HEK293 (cell line): ENCODE measurements around the gene SOX2.

Source experiments
- ZBTB49 ChIP-seq: fragments of 450-650 bp; formaldehyde crosslinking; IDR thresholded peaks from 2 replicates; pipeline ENCODE4 v1.5.1; 2016; ENCODE audit warnings: missing biosample characterization, missing genetic modification characterization, low read depth
- ZFP69B ChIP-seq: fragments of 450-650 bp; formaldehyde crosslinking; IDR thresholded peaks from 2 replicates; pipeline ENCODE4 v1.5.1; 2016; ENCODE audit warnings: missing biosample characterization, missing genetic modification characterization
- ZNF266 ChIP-seq: fragments of 450-650 bp; formaldehyde crosslinking; IDR thresholded peaks from 2 replicates; pipeline ENCODE4 v1.5.1; 2016; ENCODE audit warnings: missing biosample characterization, missing genetic modification characterization, low read depth
- TF ChIP-seq, protein P1 (sequence below): fragments of 450-650 bp; formaldehyde crosslinking; IDR thresholded peaks from 2 replicates; pipeline ENCODE4 v1.5.1; 2016; ENCODE audit warnings: missing biosample characterization, missing genetic modification characterization

- no peak for TF ChIP-seq ZBTB49 (tag by site-specific recombination)
- TF ChIP-seq, protein P1, sequence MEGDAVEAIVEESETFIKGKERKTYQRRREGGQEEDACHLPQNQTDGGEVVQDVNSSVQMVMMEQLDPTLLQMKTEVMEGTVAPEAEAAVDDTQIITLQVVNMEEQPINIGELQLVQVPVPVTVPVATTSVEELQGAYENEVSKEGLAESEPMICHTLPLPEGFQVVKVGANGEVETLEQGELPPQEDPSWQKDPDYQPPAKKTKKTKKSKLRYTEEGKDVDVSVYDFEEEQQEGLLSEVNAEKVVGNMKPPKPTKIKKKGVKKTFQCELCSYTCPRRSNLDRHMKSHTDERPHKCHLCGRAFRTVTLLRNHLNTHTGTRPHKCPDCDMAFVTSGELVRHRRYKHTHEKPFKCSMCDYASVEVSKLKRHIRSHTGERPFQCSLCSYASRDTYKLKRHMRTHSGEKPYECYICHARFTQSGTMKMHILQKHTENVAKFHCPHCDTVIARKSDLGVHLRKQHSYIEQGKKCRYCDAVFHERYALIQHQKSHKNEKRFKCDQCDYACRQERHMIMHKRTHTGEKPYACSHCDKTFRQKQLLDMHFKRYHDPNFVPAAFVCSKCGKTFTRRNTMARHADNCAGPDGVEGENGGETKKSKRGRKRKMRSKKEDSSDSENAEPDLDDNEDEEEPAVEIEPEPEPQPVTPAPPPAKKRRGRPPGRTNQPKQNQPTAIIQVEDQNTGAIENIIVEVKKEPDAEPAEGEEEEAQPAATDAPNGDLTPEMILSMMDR (tag by site-specific recombination): no peak
- no peak for TF ChIP-seq ZFP69B (tag by site-specific recombination)
- no peak for TF ChIP-seq ZNF266
These were observed 12.4 kb upstream of the SOX2 start for GRCh38 chr3:181699171-181699903.
